ENCODE results near the gene MAPK8IP2. TPM values are rescaled to one million over a fixed set of nuclear protein-coding genes. Genes with fewer than 3 reads are reported as not detected.

MAPK8IP2 gene
- total and polyA plus RNA-seq, 2 of the 13 experiments (the other 11 are each of a cell fraction or from before 2014, with no cell fraction given): 1.3 to 2.6 TPM

GRCh38 chr22:50604256-50605001 is 3.8 kb downstream of the MAPK8IP2 start:
- POLR2A ChIA-PET: no interaction called here

More at GRCh38 chr22:50604256-50605001, 3.8 kb downstream of the MAPK8IP2 start:
- no peaks in the 10 kb centered on the region for H3K79me2 ChIP-seq (ENCODE audit: insufficient read depth, low read length)
- in situ Hi-C loops (cut with HindIII; ENCODE audit: extremely low pct_ligation_motif_present, low pct_unique_long_range_greater_than_20kb): no loop called here
- no peaks in the 10 kb centered on the region for H3K9me3 ChIP-seq (ENCODE audit: low read length)
- H3K36me3 ChIP-seq (replicated peaks in 1 of 2; ENCODE audit: control insufficient read depth in 1 of 2, insufficient read depth in 2 of 2, low read length in 2 of 2): no peaks in the 10 kb centered on the region
- ATAC-seq: no peak
- H3K4me3 ChIP-seq (replicated peaks in 1 of 3; ENCODE audit: insufficient read depth in 1 of 3, low read depth in 2 of 3, low read length in 3 of 3): no peak overlapping the region
- H3K4me1 ChIP-seq (ENCODE audit: insufficient read depth, low read length): peaks cover 15% of the 10 kb centered on the region
- CTCF ChIA-PET (ENCODE audit: low intra/inter-chr PET ratio, low total read pairs): no interaction called here
- TF ChIP-seq ZNF615 (CRISPR knock-in tag; IDR thresholded peaks at IDR 0.05; ENCODE audit: borderline replicate concordance): no peak
- TF ChIP-seq SUZ12 (IDR thresholded peaks at IDR 0.05; ENCODE audit: low read depth, low read length): no peak
- TF ChIP-seq ZSCAN20 (CRISPR knock-in tag; IDR thresholded peaks at IDR 0.05; ENCODE audit: borderline replicate concordance): no peak
- TF ChIP-seq SMYD3 (CRISPR knock-in tag; IDR thresholded peaks at IDR 0.05): no peak
- no peak for TF ChIP-seq ZNF841 (CRISPR knock-in tag; IDR thresholded peaks at IDR 0.05; ENCODE audit: borderline replicate concordance)
- TF ChIP-seq CSRNP1 (CRISPR knock-in tag; IDR thresholded peaks at IDR 0.05): no peak
- no peak for TF ChIP-seq THYN1 (CRISPR knock-in tag; IDR thresholded peaks at IDR 0.05; ENCODE audit: borderline replicate concordance, low read depth)
- no peak for TF ChIP-seq YY1 (IDR thresholded peaks at IDR 0.05; ENCODE audit: insufficient read depth, insufficient replicate concordance, low read depth, low read length)
- TF ChIP-seq ZNF282 (IDR thresholded peaks at IDR 0.05; ENCODE audit: partially characterized antibody): no peak
- no peak for TF ChIP-seq ZNF343 (CRISPR knock-in tag; IDR thresholded peaks at IDR 0.05)
- no peak for TF ChIP-seq NR2F2 (IDR thresholded peaks at IDR 0.05; ENCODE audit: borderline replicate concordance, low read depth)
- TF ChIP-seq AKAP8 (CRISPR knock-in tag; IDR thresholded peaks at IDR 0.05): no peak
- TF ChIP-seq ZFP91 (CRISPR knock-in tag; IDR thresholded peaks at IDR 0.05; ENCODE audit: borderline replicate concordance): no peak
- TF ChIP-seq BRCA1 (CRISPR knock-in tag; IDR thresholded peaks at IDR 0.05): no peak
- no peak for TF ChIP-seq ZNF326 (CRISPR knock-in tag; IDR thresholded peaks at IDR 0.05; ENCODE audit: borderline replicate concordance)
- no peak for TF ChIP-seq PLSCR1 (CRISPR knock-in tag; IDR thresholded peaks at IDR 0.05; ENCODE audit: borderline replicate concordance)
- no peak for TF ChIP-seq ZNF414 (CRISPR knock-in tag; IDR thresholded peaks at IDR 0.05)
- no peak for TF ChIP-seq XRCC5 (optimal IDR thresholded peaks at IDR 0.05; ENCODE audit: low read length)
- TF ChIP-seq ZNF724P (CRISPR knock-in tag; IDR thresholded peaks at IDR 0.05; ENCODE audit: borderline replicate concordance): no peak
- TF ChIP-seq NBN (conservative IDR thresholded peaks at IDR 0.05): no peak
- H3K27me3 ChIP-seq (ENCODE audit: control insufficient read depth in 1 of 2, insufficient read depth in 2 of 2, low read length in 2 of 2): peaks cover 0 to 2% of the 10 kb centered on the region in 2 experiments; a peak in 2 of 5 replicates
- no TSS peak for BruUV-seq (replicated peaks)
- H3K27ac ChIP-seq (ENCODE audit: extremely low read length, insufficient read depth, low read length): no peak overlapping the region
- no peak overlapping the region for H3K4me2 ChIP-seq (ENCODE audit: low read depth, low read length)
- no peak overlapping the region for H3K9ac ChIP-seq (ENCODE audit: insufficient read depth, low read depth, low read length)
- DNase-seq (ENCODE audit: low spot score): no peak
- intact Hi-C loops (cut with micrococcal nuclease; ENCODE audit: unreplicated experiment): no loop called here
- WGBS (ENCODE audit: low lambda C conversion rate): 97% methylated on average over 68 of the region's 103 CpGs
- no peak for FAIRE-seq
- H4K20me1 ChIP-seq (ENCODE audit: insufficient read depth, low read length): no peaks in the 10 kb centered on the region; the same call in 1 of the 2 replicates
- H2AFZ ChIP-seq (ENCODE audit: low read length): no peak overlapping the region
